GM06990 (cell line): Measurements from ENCODE around the gene KRTAP9-8.
"Not testable (repeated sequence)": the region's sequence is repeated elsewhere in the genome, so short reads cannot be mapped to it uniquely, and the experiment has no call there.

ENCODE experiments used
- DNase-seq: peaks from one replicate; pipeline ENCODE4 v3.0.0-alpha.2; 2011; ENCODE audit not compliant: insufficient read length; ENCODE audit errors: extremely low read depth
- H3K27me3 ChIP-seq: replicated peaks from 2 replicates; pipeline ENCODE4 v1.6.0; 2011; ENCODE audit warnings: low read length; ENCODE audit not compliant: control insufficient read depth, insufficient read depth
- H3K36me3 ChIP-seq: 2 replicates; pipeline ENCODE4 v1.5.1; 2011; ENCODE audit warnings: low read length; ENCODE audit not compliant: control insufficient read depth, insufficient read depth
- H3K4me3 ChIP-seq: replicated peaks from 2 replicates; pipeline ENCODE4 v1.5.1; 2011; ENCODE audit warnings: low read depth, mild to moderate bottlenecking, control low read depth, low read length
- CTCF ChIP-seq: IDR thresholded peaks from 2 replicates; pipeline ENCODE4 v1.5.1; 2011; ENCODE audit warnings: low read length, control low read depth, mild to moderate bottlenecking, inconsistent platforms; ENCODE audit not compliant: insufficient read depth, poor library complexity, severe bottlenecking

Gene KRTAP9-8

GRCh38 chr17:41256291-41256685 lies 18.5 kb downstream of the KRTAP9-8 start:
- TF ChIP-seq CTCF: no peak
- no peak for DNase-seq
- no peaks in the 10 kb centered on the region for H3K36me3 ChIP-seq
- H3K27me3 ChIP-seq: no peaks in the 10 kb centered on the region
- H3K4me3 ChIP-seq: no peak overlapping the region

- Histone ChIP-seq H3K36me3 (no peaks in the 10 kb centered on the region), H3K27me3 (no peaks in the 10 kb centered on the region), H3K4me3 (no peak overlapping the region)
- DNase-seq: no peak
- TF ChIP-seq CTCF: no peak
Observed at GRCh38 chr17:41258406-41258805, 20.6 kb downstream of the KRTAP9-8 start.

- H3K4me3 ChIP-seq: no peak overlapping the region
- H3K36me3 ChIP-seq: no peaks in the 10 kb centered on the region
- no peak for DNase-seq
- TF ChIP-seq CTCF: no peak
- no peaks in the 10 kb centered on the region for H3K27me3 ChIP-seq
Observed at GRCh38 chr17:41263212-41263611, 25.4 kb downstream of the KRTAP9-8 start.

GRCh38 chr17:41264599-41264998 lies 26.8 kb downstream of the KRTAP9-8 start:
- Histone ChIP-seq H3K27me3 (no peaks in the 10 kb centered on the region), H3K36me3 (no peaks in the 10 kb centered on the region), H3K4me3 (no peak overlapping the region)
- no peak for DNase-seq
- no peak for TF ChIP-seq CTCF

GRCh38 chr17:41265078-41265477 lies 27.3 kb downstream of the KRTAP9-8 start, which contains the start of gene KRTAP9-6:
Gene KRTAP9-6 (plus strand): TSS chr17:41265378. CDS start chr17:41265378, 0 bp downstream.
- no peak for TF ChIP-seq CTCF
- H3K36me3 ChIP-seq: no peaks in the 10 kb centered on the region
- no peaks in the 10 kb centered on the region for H3K27me3 ChIP-seq
- H3K4me3 ChIP-seq: no peak within 1 kb of the TSS
- DNase-seq: no peak

- no peaks in the 10 kb centered on the region for H3K27me3 ChIP-seq
- TF ChIP-seq CTCF: no peak
- no peak for DNase-seq
- H3K36me3 ChIP-seq: no peaks in the 10 kb centered on the region
- H3K4me3 ChIP-seq: no peak overlapping the region
Observed at GRCh38 chr17:41267711-41268110, 29.9 kb downstream of the KRTAP9-8 start.

GRCh38 chr17:41271323-41271722 lies 33.5 kb downstream of the KRTAP9-8 start:
- H3K36me3 ChIP-seq, H3K4me3 ChIP-seq, DNase-seq, H3K27me3 ChIP-seq: not testable (repeated sequence)
